GM20000 (cell line): Measurements from ENCODE around the gene CDC25A.

ENCODE experiments used
- DNase-seq: peaks from one replicate; pipeline ENCODE4 v3.0.0; 2012; ENCODE audit warnings: low spot score
- CTCF ChIP-seq: IDR thresholded peaks from 2 replicates; pipeline ENCODE4 v1.5.1; 2012; ENCODE audit warnings: mild to moderate bottlenecking, control low read depth; ENCODE audit errors: extremely low read depth, missing control alignments

Gene CDC25A

DNA sequence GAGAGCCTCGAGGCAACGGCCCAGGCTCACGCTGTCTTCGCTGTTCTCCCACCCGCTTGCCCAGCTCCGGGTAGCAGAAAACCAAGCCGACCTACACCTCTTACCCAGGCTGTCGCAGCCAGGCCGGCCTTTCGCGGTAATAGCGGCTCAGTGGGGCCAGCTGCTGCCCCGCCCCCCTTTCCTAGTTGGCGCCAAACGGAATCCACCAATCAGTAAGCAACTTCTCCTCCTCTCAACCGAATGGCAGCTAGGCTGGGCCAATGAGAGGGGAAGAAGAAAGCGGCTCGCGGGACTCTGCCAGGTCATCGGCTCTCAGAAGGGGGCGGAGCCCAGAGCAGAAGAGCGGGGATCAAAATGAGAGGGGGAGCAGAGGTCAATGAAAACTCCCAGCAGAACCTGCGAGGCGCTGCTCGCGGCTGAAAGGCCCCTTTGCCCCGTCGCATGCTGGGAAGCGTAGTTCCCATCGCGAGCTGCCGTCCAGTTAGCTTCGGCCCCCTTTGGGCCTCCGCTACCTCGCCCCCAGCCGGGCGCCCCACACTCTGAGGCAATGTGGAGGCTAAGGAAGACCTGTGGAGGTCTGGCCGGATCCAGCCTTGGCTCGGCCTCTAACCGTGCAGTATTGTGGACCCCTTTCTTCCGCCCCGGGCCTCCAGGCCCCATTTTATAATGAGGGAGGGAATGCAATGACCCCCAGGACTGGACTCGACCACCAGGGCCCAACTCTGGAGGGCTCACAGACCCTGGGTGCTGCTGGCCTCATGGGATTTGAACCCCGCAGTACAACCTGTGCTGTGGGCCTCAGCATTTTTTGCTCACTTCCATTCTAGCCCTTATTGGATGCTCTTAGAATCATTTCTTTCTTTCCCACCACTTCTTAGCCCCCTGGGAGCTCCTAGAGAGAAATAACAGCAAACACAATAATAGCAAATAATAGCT is at the start of gene CDC25A:
Gene CDC25A (minus strand): TSS at position 152 of the 936 bp plus-strand sequence. CDS start 470 bp downstream, outside the sequence.
- peak; percentile 99 for DNase-seq
- TF ChIP-seq CTCF: no peak

- no peak for TF ChIP-seq CTCF
Measured at GRCh38 chr3:48236531-48236930, 48.3 kb upstream of the CDC25A start.

GRCh38 chr3:48233542-48233941 is 45.3 kb upstream of the CDC25A start:
- TF ChIP-seq CTCF: no peak
- no peak for DNase-seq

More at GRCh38 chr3:48236531-48236930, 48.3 kb upstream of the CDC25A start:
- DNase-seq: no peak

GRCh38 chr3:48232734-48233133 is 44.5 kb upstream of the CDC25A start:
- peak; percentile 64 for DNase-seq
- TF ChIP-seq CTCF: peak; percentile 59

- no peak for DNase-seq
- TF ChIP-seq CTCF: no peak
Measured at GRCh38 chr3:48232232-48232631, 44.0 kb upstream of the CDC25A start.

- no peak for TF ChIP-seq CTCF
- no peak for DNase-seq
Measured at GRCh38 chr3:48226939-48227338, 38.7 kb upstream of the CDC25A start.

GRCh38 chr3:48225587-48225986 is 37.4 kb upstream of the CDC25A start:
- no peak for TF ChIP-seq CTCF

More at GRCh38 chr3:48225587-48225986, 37.4 kb upstream of the CDC25A start:
- no peak for DNase-seq
